HG03095 (cell line): Measurements from ENCODE around the gene HSD11B1L.
"Not testable (repeated sequence)": the region's sequence is repeated elsewhere in the genome, so short reads cannot be mapped to it uniquely, and the experiment has no call there.

Experiments used
- ATAC-seq: cut with Tn5 transposase; IDR thresholded peaks from one replicate; pipeline ENCODE4 v1.9.1; 2021; ENCODE audit warnings: moderate library complexity; ENCODE audit not compliant: unreplicated experiment

HSD11B1L gene

DNA sequence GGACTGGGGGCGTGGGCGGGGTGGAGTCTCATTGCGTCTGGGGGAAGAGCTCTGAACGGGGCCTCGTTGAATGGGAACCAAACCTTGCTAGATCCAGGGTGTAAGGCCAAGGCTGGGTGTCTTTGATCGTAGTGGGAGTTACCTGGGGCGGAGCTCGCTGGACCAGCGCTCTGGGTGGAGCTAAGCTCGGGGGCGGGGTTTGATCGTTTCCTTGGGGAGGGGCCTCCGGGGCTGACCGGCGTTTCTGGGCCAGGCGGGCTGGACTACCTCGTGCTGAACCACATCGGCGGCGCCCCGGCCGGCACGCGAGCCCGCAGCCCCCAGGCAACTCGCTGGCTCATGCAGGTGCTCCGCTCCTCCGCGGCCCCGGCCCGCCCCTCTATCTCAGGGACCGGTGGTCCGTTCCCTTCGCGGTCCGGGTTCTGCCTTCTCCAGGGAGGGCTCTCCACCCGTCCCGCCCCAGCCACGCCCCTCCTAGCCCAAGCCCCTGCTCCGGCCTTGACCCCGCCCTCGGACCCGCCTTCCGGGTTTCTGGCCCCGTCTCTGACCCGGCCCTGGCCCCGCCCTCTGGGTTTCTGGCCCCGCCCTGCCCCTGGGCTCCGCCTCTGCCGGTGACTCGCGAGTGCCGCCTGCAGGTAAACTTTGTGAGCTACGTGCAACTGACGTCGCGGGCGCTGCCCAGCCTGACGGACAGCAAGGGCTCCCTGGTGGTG, 6.0 kb downstream of the HSD11B1L start:
- ATAC-seq: peak; percentile 45

DNA sequence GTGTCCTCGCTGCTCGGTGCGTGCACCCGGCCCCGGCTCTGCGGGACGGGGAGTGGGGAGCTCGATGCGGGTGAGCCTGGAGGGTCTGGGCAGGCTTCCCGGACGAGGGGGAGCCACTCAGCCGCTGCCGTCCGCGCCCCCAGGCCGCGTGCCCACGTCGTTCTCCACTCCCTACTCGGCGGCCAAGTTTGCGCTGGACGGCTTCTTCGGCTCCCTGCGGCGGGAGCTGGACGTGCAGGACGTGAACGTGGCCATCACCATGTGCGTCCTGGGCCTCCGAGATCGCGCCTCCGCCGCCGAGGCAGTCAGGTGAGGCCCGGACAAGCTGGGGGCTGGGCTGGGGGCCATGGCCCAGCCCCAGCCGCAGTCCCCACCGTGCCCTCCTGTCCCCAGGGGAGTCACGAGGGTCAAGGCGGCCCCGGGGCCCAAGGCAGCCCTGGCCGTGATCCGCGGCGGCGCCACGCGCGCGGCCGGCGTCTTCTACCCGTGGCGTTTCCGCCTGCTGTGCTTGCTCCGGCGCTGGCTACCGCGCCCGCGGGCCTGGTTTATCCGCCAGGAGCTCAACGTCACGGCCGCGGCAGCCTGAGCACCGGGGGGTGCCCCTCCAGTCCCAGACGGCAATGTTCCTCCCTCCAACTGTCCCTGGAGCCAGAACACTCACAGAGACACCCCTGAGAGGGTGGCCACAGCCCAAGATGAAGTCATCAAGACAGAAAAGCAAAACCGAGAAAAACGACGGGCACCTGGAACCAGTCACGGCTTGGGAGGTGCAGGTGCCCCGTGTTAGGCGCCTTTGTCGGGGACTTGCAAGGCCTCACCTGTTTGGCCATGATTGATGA, 6.8 kb downstream of the HSD11B1L start:
- no peak for ATAC-seq

DNA sequence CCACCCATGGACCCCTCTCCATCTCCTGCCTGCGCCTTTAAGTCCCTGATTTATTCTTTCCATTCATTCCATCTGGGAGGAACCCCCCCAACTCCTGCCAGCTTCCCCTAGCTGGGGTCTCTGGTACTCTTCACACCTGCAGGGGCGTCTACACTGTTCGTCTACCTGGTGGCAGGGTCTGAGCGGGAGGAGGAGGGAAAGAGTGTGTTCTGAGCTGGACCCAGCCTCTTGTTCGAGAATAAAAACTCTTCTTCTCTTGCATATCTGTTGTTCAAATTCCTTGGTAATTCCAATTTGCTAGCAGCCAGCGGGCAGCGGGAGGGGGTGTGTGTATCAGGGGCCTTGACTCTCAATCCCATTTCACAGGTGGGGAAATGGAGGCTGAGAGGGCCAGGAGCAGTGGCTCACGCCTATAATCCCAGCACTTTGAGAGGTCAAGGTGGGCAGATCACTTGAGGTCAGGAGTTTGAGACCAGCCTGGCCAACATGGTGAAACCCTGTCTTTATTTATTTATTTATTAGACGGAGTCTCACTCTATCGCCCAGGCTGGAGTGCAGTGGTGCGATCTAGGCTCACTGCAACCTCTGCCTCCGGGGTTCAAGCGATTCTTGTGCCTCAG, 7.5 kb downstream of the HSD11B1L start:
- not testable (repeated sequence) for ATAC-seq

DNA sequence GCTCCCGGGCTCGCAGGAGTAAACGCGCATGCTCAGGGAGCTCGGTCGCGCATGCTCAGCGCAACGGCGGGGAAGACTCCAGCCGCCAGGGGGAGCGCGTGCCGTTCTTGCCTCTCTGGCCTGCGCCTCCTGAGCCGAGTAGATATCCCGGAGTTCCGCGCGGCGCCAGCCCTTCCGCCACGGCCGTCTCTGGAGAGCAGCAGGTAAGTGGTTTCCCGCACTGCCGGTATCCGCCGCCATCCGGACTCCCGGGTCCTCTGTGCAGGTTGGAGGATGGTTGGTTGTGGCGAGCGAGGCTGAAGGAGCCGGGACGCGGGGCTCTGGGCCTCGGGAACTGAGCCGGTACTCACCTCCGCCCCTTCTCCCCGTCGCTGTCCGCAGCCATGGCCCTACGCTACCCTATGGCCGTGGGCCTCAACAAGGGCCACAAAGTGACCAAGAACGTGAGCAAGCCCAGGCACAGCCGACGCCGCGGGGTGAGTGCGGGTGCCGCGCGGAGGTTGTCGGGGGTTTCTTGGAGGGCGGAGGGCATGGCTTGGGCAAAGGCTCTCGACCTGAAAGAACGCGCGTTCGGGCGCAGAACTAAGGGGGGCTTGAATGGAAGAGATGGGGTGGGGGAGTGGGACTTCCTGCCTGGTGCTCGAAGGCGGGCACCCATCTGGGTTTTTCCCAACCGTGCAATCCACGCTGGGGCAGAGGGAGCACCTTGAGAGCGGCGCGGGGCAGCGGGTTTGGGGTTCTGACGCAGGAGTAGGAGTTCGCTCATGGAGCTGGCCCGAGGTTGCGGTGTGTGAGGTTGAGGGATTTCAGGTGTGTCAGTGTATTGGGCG, 9.5 kb downstream of the HSD11B1L start, which contains the start of gene RPL36:
TSS of gene RPL36 (plus strand) at position 171 of the 830 bp plus-strand sequence. CDS start at position 384, 213 bp downstream.
- ATAC-seq: peak; percentile 36

DNA sequence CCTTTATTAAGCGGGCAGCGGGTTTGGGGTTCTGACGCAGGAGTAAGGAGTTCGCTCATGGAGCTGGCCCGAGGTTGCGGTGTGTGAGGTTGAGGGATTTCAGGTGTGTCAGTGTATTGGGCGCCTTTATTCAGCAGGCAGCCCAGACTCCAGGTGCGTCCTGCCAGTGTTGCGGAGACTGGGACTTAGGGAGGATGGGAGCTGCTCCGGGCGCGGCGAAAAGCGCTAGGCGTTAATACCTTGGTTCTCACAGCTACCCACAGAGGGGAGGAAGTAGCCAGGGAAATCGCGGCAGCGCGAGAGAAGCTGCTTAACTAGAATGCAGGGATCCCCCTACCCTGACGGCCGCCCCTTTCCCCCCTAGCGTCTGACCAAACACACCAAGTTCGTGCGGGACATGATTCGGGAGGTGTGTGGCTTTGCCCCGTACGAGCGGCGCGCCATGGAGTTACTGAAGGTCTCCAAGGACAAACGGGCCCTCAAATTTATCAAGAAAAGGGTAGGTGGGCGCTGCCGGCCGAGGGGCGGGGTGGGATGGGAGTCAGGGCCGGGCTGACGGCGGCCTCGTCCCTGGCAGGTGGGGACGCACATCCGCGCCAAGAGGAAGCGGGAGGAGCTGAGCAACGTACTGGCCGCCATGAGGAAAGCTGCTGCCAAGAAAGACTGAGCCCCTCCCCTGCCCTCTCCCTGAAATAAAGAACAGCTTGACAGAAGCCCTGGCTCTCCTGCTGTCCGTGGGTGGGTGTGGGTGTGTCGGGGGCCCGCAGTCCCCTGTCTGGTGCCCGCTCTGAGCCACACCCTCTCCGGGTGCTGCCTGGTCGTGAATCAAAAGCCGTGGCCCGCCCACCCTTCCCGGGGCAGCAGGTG, 10.4 kb downstream of the HSD11B1L start:
- ATAC-seq: no peak

DNA sequence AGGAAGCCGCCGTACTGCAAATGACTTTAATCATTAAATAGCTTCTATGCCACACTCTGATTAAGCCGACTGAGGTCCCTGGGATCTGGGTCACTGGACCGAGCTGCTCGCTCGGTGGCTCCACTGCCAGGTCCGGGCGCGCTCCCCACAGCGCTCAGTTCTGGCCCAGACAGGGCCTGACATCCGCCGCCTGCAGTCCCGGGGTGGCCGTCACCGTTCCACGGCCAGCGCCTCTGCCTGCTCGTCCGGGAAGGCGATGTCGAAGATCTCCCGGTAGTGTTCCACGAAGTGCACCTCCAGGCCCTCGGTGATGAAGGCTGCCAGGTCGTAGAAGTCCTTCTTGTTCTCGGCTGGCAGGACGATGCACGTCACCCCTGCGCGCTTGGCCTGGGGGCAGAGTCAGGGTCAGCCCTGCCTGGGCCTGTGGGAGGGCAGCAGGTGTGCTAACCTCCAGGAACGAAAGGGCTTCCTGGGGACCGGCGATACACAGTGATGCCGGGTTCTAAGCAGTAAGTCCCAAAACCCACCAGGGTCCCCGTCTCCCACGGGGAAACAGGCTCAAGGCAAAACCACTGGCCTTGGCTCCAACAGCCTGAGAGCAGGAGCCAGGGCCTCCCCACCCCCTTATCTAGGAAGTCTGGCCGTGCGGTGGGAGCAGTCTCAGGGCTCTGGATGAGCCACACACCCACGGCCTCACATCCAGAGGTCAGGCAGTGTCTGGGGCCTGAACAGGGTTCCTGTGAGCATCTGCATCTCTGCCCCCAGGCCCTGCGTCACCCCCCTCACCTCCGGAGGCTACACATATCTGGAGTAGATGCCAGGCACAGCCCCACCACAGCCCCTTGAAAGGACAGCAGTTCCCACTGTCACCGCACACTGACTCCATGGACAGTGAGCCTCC, 11.2 kb downstream of the HSD11B1L start:
- ATAC-seq: no peak

DNA sequence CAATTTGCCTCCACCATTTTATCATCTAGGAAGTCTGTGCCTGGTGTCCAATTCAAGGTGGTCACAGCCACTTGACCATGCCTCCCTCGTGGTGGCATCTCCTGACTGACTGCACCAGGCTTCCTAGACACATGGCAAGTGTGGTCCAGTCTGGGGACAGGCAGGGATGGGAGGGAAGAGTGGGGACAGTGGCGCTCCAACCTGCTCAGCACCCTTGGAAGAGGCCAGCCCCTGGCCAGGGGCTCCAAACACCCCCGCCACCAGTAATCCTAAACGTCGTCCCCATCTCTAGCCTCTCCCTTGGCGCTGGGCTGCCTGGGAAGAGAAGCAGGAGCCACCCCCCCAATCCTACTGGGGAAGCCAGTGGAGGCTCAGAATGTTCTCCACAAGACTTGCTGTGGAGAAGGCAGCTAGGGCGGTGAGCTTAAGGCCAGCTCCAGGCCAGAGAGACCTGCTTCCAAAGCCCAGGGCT, 11.9 kb downstream of the HSD11B1L start:
- no peak for ATAC-seq

DNA sequence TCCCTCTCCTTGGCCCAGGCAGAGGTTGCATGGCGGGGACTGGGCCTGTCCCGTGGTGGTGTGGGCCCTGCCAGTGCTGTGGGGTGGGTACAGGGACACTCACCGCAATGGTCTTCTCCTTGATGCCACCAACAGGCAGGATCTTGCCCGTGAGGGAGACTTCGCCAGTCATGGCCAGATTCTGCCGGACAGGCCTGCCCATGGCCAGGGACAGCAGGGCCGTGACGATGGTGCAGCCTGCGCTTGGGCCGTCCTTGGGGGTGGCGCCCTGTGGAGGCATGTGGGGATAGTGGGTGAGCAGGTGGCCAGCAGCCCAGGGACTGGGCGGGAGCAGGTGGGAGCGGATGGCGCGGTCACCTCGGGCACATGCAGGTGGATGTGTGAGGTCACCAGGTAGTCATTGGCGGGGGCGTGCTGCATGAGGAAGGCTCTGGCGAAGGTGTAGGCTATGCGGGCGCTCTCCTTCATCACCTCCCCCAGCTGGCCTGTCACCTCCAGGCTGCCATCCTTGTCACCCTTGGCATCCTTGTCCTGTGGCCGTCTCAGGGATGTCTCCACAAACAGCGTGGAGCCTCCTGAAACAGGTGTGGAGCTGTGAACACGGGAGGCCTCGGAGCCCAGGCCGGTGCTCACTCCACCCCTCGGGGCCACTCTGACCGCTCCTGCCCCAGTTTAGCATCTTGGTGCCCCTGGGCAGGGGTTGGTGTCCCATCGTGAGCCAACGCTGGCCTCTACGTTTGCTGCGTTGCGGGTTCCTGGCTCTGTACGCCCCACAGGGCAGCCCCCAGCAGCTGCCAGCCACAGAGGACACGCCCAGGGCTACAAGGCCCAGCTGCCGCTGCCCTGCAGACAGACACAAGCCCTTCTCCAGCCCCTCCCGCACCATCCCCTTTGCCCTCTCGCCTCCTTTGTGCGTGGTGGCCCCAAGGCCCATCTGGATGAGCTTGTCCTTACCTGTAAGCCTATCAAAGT, 12.7 kb downstream of the HSD11B1L start:
- ATAC-seq: no peak

DNA sequence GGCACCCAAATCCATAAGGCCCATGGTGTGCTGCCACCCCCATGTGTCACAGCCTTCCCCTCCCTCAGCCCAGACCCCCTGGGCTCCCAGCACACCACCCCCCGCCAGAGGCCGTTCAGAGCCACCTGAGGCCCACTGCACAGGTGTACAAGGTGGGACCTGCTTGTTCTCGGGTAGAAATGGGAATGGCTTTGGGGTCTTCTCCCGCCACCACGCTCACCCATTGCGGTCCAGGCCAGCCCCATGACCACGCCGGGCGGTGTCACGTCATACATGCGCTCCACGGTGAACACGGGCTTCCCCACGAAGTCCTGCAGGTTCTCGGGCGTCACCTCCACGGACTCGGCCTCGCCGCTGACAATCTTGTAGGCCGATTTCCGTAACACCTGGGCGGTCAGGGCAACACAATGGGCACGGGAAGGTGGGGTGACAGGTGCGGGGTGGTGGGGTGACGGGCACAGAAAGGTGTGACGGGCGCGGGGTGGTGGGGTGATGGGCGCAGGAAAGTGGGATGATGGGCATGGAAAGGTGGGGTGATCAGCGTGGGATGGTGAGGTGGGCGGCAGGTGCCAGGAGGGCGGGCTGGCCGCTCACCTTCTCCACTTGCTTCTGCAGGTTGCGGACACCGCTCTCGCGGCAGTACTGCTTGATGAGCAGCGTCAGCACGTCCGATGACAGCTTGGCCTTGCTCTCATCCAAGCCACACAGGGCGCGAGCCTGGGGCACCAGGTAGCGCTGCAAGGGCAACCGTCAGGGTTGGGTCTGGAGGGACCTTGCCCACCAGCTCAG, 13.5 kb downstream of the HSD11B1L start:
- ATAC-seq: no peak

DNA sequence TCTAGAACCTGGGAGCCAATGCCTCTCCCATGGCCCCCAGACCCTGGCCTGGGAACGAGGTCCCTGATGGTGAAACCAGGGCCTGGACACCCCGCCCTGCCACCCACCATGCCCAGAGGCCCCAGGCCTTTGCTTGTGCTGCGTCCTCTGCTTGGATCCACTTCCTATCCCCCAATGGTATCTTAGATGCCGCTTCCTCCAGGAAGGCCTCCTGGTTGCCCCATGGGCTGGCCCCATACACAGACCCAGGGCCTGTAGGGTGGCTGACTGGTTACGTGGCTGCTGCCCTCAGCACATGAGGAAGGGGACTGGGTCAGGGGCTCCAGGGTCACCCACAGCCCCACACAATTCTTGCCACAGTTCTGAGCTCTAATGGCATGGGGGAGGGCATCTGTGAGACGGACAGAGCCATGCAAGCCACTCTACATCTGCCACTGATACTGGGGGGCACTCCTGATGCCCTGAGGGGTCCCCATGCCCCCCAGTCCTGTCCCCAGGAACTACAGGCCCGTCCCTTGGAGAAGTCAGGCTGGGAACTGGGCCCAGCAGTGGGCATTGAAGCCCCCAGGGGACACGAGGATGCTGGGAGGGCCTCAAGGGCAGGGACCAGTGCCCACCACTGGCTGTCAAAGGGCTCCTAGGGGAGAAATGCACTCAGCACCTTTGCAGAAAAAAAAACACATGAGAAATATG, 14.3 kb downstream of the HSD11B1L start:
- ATAC-seq: no peak

DNA sequence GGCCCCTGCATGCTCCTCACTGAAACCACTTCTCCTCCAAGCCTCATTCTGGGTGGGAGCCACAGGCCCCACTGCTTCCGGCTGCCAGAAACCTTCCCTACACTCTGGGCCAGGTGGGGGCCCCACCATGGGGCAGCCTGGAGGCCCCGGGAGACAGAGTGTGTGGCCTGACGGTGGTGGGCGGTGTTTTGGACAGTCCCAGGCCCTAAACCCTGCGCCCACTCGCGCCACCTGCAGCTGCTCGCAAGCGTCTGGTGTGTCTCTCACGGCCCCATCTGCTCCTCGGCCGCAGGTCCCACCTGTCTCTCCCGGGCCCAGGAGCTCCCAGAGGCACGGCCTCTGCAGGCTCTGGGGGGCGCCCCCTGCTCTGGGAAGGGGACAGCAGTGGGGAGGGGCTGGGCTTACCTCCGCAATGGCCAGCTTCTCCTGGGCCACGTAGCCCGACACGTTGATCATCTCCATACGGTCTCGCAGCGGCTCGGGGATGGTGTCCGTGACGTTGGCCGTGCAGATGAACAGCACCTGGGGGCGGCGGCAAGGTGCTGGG, 14.9 kb downstream of the HSD11B1L start:
- ATAC-seq: no peak

DNA sequence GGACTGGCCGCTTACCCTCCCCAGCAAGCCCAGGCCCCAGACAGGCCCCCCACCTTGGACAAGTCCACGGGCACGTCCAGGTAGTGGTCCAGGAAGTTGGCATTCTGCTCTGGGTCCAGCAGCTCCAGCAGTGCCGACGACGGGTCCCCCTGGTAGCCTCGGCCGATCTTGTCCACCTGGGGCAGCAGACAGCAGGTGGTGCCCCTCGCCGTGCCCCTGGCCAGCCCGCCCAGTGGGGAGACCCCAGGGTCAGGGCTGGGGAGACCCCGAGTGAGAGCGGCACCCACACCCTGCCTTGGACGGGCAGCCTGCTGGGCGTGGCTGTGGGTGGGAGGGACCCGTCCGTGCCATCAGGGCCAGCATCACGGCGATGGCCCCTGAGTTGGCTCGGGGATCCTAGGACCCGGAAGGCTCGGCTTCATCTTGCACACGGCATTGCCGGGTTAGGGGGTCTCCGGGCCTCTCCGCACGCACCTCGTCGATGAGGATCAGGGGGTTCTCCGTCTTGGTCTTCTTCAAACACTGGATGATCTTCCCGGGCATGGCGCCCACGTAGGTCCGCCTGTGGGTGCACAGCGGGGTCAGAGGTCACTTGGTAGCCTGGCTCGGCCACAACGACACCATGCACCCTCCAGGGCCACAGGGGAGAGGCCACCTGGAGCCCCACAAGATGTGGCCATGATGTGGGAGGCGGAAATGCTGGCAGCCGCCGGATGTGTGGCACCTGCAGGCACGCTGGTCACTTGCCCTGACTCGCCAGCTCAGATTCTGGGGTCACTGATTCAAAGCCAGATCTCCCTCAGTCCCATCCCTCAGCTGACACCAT, 15.6 kb downstream of the HSD11B1L start:
- ATAC-seq: no peak

DNA sequence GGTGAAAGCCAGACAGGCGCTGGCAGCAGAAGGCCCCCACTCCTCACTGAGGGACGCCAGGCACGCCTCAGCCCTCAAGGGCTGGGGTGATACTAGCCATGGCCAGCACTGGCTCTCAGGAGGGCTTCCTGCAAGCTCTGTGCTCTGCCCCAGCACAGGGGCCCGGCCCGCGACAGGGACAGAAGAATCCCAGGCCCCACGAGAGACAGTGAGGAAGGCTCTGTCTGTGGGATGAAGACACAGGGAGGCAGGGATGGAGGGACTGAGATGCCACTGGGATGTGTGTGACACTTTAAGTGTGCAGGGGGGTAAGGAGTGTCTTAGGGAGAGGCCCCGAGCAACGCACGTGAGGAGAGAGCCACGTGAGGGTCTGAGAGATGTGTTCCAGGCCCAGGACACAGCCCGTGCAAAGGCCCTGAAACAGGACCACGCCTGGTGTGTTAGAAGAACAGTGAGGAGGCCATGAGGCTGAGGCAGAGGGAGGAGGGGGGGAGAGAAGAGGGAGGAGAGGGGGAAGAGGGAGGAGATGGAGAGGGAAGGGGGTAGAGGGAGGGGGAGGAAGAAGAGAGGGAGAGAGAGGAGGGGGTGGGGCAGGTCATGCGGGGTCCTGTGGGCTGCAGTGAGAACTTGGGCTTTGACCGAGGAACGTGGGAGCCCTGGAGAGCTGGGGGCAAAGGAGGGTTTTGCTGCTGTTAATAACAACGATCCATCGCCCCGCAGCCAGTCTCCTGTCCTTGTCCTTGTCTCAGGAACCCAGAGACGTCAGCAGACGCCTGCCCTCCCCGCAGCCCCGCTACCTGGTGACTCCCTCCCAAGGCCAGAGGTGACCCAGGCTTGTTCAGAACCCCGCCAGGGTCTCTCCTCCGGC, 16.4 kb downstream of the HSD11B1L start:
- no peak for ATAC-seq
